Fibroblast of the aortic adventitia (primary cell): ENCODE results near the gene ATP6V1E1. TPM values are rescaled to one million over a fixed set of nuclear protein-coding genes. Genes with fewer than 3 reads are reported as not detected.
"Not testable (repeated sequence)": the region's sequence is repeated elsewhere in the genome, so short reads cannot be mapped to it uniquely, and the experiment has no call there.

ENCODE experiments used
- DNase-seq: peaks from one replicate; pipeline ENCODE4 v3.0.0-alpha.2; 2010; ENCODE audit warnings: low read depth
- H3K4me3 ChIP-seq: 2 replicates; pipeline ENCODE4 v1.5.1; 2011; ENCODE audit warnings: low read depth, mild to moderate bottlenecking, control low read depth, low read length, moderate library complexity
- CTCF ChIP-seq: IDR thresholded peaks from 2 replicates; pipeline ENCODE4 v1.5.1; 2011; ENCODE audit warnings: mild to moderate bottlenecking, low read length, control low read depth, inconsistent platforms; ENCODE audit not compliant: insufficient read depth
- total RNA-seq: library from RNA; depleted of rRNA; stranded (reverse); fragments of >200 nt; gene quantifications from 2 replicates; pipeline ENCODE4 v1.2.3, GENCODE V29; 2012; ENCODE audit warnings: low replicate concordance

Gene ATP6V1E1
- total RNA-seq, 1 donor: 115 TPM

GRCh38 chr22:17665248-17665647 is 36.7 kb upstream of the ATP6V1E1 start:
- TF ChIP-seq CTCF: no peak
- H3K4me3 ChIP-seq: no peak overlapping the region
- DNase-seq: no peak

GRCh38 chr22:17664414-17665055 is 36.0 kb upstream of the ATP6V1E1 start:
- no peak for TF ChIP-seq CTCF
- DNase-seq: no peak
- no peak overlapping the region for H3K4me3 ChIP-seq

- no peak for TF ChIP-seq CTCF
- DNase-seq: no peak
- no peak overlapping the region for H3K4me3 ChIP-seq
These were observed 28.4 kb upstream of the ATP6V1E1 start for GRCh38 chr22:17656870-17657395.

- TF ChIP-seq CTCF: no peak
- H3K4me3 ChIP-seq: no peak overlapping the region
- peak; percentile 15 for DNase-seq
These were observed 26.7 kb upstream of the ATP6V1E1 start for GRCh38 chr22:17655289-17655688.

GRCh38 chr22:17648569-17648968 is 20.0 kb upstream of the ATP6V1E1 start:
- TF ChIP-seq CTCF: no peak
- no peak overlapping the region for H3K4me3 ChIP-seq
- DNase-seq: no peak

- no peak overlapping the region for H3K4me3 ChIP-seq
- TF ChIP-seq CTCF: no peak
- no peak for DNase-seq
These were observed 19.4 kb upstream of the ATP6V1E1 start for GRCh38 chr22:17647991-17648390.

- DNase-seq: no peak
- no peak overlapping the region for H3K4me3 ChIP-seq
- TF ChIP-seq CTCF: no peak
These were observed 18.9 kb upstream of the ATP6V1E1 start for GRCh38 chr22:17647452-17647851.

GRCh38 chr22:17642357-17642756 is 13.8 kb upstream of the ATP6V1E1 start:
- not testable (repeated sequence) for DNase-seq, H3K4me3 ChIP-seq
